GM23248 (cell line): ENCODE results near the gene BRF1. TPM values are rescaled to one million over a fixed set of nuclear protein-coding genes. Genes with fewer than 3 reads are reported as not detected.

Experiments
- DNase-seq: peaks from one replicate; pipeline ENCODE4 v3.0.0-alpha.2; 2015
- H2AFZ ChIP-seq: fragments of 200-600 bp; sonication (generic); 2 replicates; pipeline ENCODE4 v1.6.1; 2016; ENCODE audit warnings: antibody characterized with exemption
- H3F3A ChIP-seq: fragments of 200-600 bp; sonication (generic); 2 replicates; pipeline ENCODE4 v1.6.1; 2016; ENCODE audit warnings: mild to moderate bottlenecking, antibody characterized with exemption, mixed run types; ENCODE audit not compliant: insufficient read depth
- H3K27ac ChIP-seq: fragments of 200-600 bp; sonication (generic); 2 replicates; pipeline ENCODE4 v1.5.1; 2016; ENCODE audit warnings: mild to moderate bottlenecking
- H3K27me3 ChIP-seq: fragments of 200-600 bp; sonication (generic); replicated peaks from 2 replicates; pipeline ENCODE4 v1.6.1; 2016; ENCODE audit warnings: mild to moderate bottlenecking; ENCODE audit not compliant: insufficient read depth
- H3K36me3 ChIP-seq: fragments of 200-600 bp; sonication (generic); 2 replicates; pipeline ENCODE4 v1.6.1; 2016; ENCODE audit warnings: low read depth, mild to moderate bottlenecking
- H3K4me1 ChIP-seq: fragments of 200-600 bp; sonication (generic); 2 replicates; pipeline ENCODE4 v1.6.1; 2016; ENCODE audit warnings: mild to moderate bottlenecking; ENCODE audit not compliant: insufficient read depth
- H3K4me2 ChIP-seq: fragments of 200-600 bp; sonication (generic); one replicate; pipeline ENCODE4 v1.6.1; 2016; ENCODE audit warnings: mild to moderate bottlenecking; ENCODE audit not compliant: unreplicated experiment
- H3K4me3 ChIP-seq: fragments of 200-600 bp; sonication (generic); 2 replicates; pipeline ENCODE4 v1.5.1; 2016; ENCODE audit warnings: mild to moderate bottlenecking
- H3K79me2 ChIP-seq: fragments of 200-600 bp; sonication (generic); 2 replicates; pipeline ENCODE4 v1.6.1; 2016; ENCODE audit warnings: mild to moderate bottlenecking; ENCODE audit not compliant: insufficient read depth
- H3K9ac ChIP-seq: fragments of 200-600 bp; sonication (generic); 2 replicates; pipeline ENCODE4 v1.6.1; 2016; ENCODE audit warnings: mild to moderate bottlenecking
- H3K9me2 ChIP-seq: fragments of 200-600 bp; sonication (generic); 2 replicates; pipeline ENCODE4 v1.6.1; 2016; ENCODE audit warnings: mixed run types, mild to moderate bottlenecking, moderate library complexity; ENCODE audit not compliant: insufficient read depth
- H3K9me3 ChIP-seq: fragments of 200-600 bp; sonication (generic); one replicate; pipeline ENCODE4 v1.6.1; 2017; ENCODE audit warnings: low read depth
- H4K20me1 ChIP-seq: fragments of 200-600 bp; sonication (generic); 2 replicates; pipeline ENCODE4 v1.6.0; 2016; ENCODE audit not compliant: insufficient read depth
- EZH2 ChIP-seq: fragments of 200-600 bp; sonication (generic); IDR thresholded peaks from 2 replicates; pipeline ENCODE4 v1.6.1; 2018; ENCODE audit warnings: antibody characterized with exemption, mild to moderate bottlenecking; ENCODE audit not compliant: insufficient read depth, poor library complexity, severe bottlenecking
- EZH2phosphoT487 ChIP-seq: fragments of 200-600 bp; sonication (generic); IDR thresholded peaks from 2 replicates; pipeline ENCODE4 v1.6.1; 2018; ENCODE audit warnings: antibody characterized with exemption, moderate library complexity, mild to moderate bottlenecking, low read depth; ENCODE audit not compliant: insufficient read depth
- WGBS, 2 experiments: methylation state at CpG; one replicate each; pipeline ENCODE4 v1.1.6; 2015 to 2017; ENCODE audit warnings: low lambda C conversion rate in 2 of 2, low coverage in 1 of 2; ENCODE audit errors: missing lambda C conversion rate in 2 of 2; 5-methylcytosine and 5-hydroxymethylcytosine counted together
- in situ Hi-C: fragments of 300-500 bp; cut with MboI; formaldehyde crosslinking; loops from 2 replicates; pipeline ENCODE4 v1.15.0; 2020
- polyA plus RNA-seq: library from polyadenylated mRNA; unstranded; fragments of >200 nt; fragmentation: Nextera tagmentation; extraction: Ambion mirVana; gene quantifications from 2 replicates; pipeline ENCODE4 v1.2.1, GENCODE V29; 2016
- total RNA-seq: library from RNA; depleted of rRNA; stranded (reverse); fragments of >200 nt; shearing (Covaris generic); gene quantifications from 2 replicates; pipeline ENCODE4 v1.2.3, GENCODE V29; 2014

BRF1 gene
- total and polyA plus RNA-seq, 2 experiments from 2014 or later = 10.5 to 27.0 TPM

- no peaks in the 10 kb centered on the region for H3K9me2 ChIP-seq
- H2AFZ ChIP-seq = no peak overlapping the region
- no peak for TF ChIP-seq EZH2
- H3K4me2 ChIP-seq = no peak overlapping the region
- H3F3A ChIP-seq = no peaks in the 10 kb centered on the region
- H3K9ac ChIP-seq = no peak overlapping the region
- H3K79me2 ChIP-seq = no peaks in the 10 kb centered on the region
- 20 to 21% methylated on average over 20 to 21 of the region's 21 CpGs for WGBS, 2 experiments
- no peaks in the 10 kb centered on the region for H4K20me1 ChIP-seq
- H3K4me3 ChIP-seq = no peak overlapping the region
- in situ Hi-C loops = no loop called here
- no peaks in the 10 kb centered on the region for H3K27me3 ChIP-seq
- H3K4me1 ChIP-seq = no peaks in the 10 kb centered on the region
- no peaks in the 10 kb centered on the region for H3K9me3 ChIP-seq
- no peak for DNase-seq
- no peaks in the 10 kb centered on the region for H3K36me3 ChIP-seq
- H3K27ac ChIP-seq = no peak overlapping the region
Observed at GRCh38 chr14:105204931-105205672, 95.7 kb downstream of the BRF1 start.

- H3K9me2 ChIP-seq = no peaks in the 10 kb centered on the region
- no peak overlapping the region for H3K27ac ChIP-seq
- H3K4me2 ChIP-seq = no peak overlapping the region
- no peak overlapping the region for H2AFZ ChIP-seq
- H3K36me3 ChIP-seq = no peaks in the 10 kb centered on the region
- no peaks in the 10 kb centered on the region for H3K4me1 ChIP-seq
- no peaks in the 10 kb centered on the region for H3K27me3 ChIP-seq
- H3F3A ChIP-seq = no peaks in the 10 kb centered on the region
- peak; percentile 60 for DNase-seq
- H4K20me1 ChIP-seq = no peaks in the 10 kb centered on the region
- H3K79me2 ChIP-seq = no peaks in the 10 kb centered on the region
- no peaks in the 10 kb centered on the region for H3K9me3 ChIP-seq
- 34 to 39% methylated on average over 24 of the region's 24 CpGs for WGBS, 2 experiments
- in situ Hi-C loops = no loop called here
- H3K4me3 ChIP-seq = no peak overlapping the region
- TF ChIP-seq EZH2phosphoT487 (no peak), EZH2 (no peak)
- H3K9ac ChIP-seq = no peak overlapping the region
Observed at GRCh38 chr14:105204206-105204930, 96.4 kb downstream of the BRF1 start.

GRCh38 chr14:105203701-105204100 lies 97.1 kb downstream of the BRF1 start:
- Histone ChIP-seq H3K4me3 (no peak overlapping the region), H3K4me2 (no peak overlapping the region), H3K36me3 (no peaks in the 10 kb centered on the region), H3F3A (no peaks in the 10 kb centered on the region), H4K20me1 (no peaks in the 10 kb centered on the region), H3K9me2 (no peaks in the 10 kb centered on the region), H3K27me3 (no peaks in the 10 kb centered on the region), H3K9me3 (no peaks in the 10 kb centered on the region), H3K27ac (no peak overlapping the region), H2AFZ (no peak overlapping the region), H3K9ac (no peak overlapping the region), H3K79me2 (no peaks in the 10 kb centered on the region), H3K4me1 (no peaks in the 10 kb centered on the region)
- WGBS, 2 experiments = 67 to 69% methylated on average over 6 of the region's 6 CpGs
- in situ Hi-C loops = no loop called here
- TF ChIP-seq EZH2phosphoT487 (no peak), EZH2 (no peak)
- DNase-seq = no peak

GRCh38 chr14:105203057-105203531 lies 97.7 kb downstream of the BRF1 start:
- no peaks in the 10 kb centered on the region for H3K4me1 ChIP-seq
- H3K4me3 ChIP-seq = no peak overlapping the region
- no peaks in the 10 kb centered on the region for H3K9me2 ChIP-seq
- H3K9ac ChIP-seq = no peak overlapping the region
- no peak overlapping the region for H3K4me2 ChIP-seq
- 3 to 5% methylated on average over 18 of the region's 18 CpGs for WGBS, 2 experiments
- DNase-seq = peak; percentile 84
- H3F3A ChIP-seq = no peaks in the 10 kb centered on the region
- no peaks in the 10 kb centered on the region for H4K20me1 ChIP-seq
- no peaks in the 10 kb centered on the region for H3K79me2 ChIP-seq
- H3K27me3 ChIP-seq = no peaks in the 10 kb centered on the region
- H3K27ac ChIP-seq = no peak overlapping the region
- TF ChIP-seq EZH2phosphoT487 = no peak
- TF ChIP-seq EZH2 = no peak
- H2AFZ ChIP-seq = no peak overlapping the region
- H3K9me3 ChIP-seq = no peaks in the 10 kb centered on the region
- in situ Hi-C loops = no loop called here
- no peaks in the 10 kb centered on the region for H3K36me3 ChIP-seq
